Hepatocyte (in vitro differentiated cells): Measurements from ENCODE around the gene SIGLEC11.

ENCODE experiments used
- CTCF ChIP-seq: fragments of 200-600 bp; sonication (generic); IDR thresholded peaks from 2 replicates; pipeline ENCODE4 v1.5.1; 2016; ENCODE audit warnings: antibody characterized with exemption, mild to moderate bottlenecking; ENCODE audit not compliant: poor library complexity
- EZH2 ChIP-seq: fragments of 200-600 bp; sonication (generic); IDR thresholded peaks from 2 replicates; pipeline ENCODE4 v1.6.1; 2016; ENCODE audit warnings: antibody characterized with exemption, mild to moderate bottlenecking, borderline replicate concordance
- EZH2phosphoT487 ChIP-seq: fragments of 200-600 bp; sonication (generic); IDR thresholded peaks from one replicate; pipeline ENCODE4 v1.6.1; 2018; ENCODE audit warnings: antibody characterized with exemption, mild to moderate bottlenecking, low read depth, moderate library complexity; ENCODE audit not compliant: unreplicated experiment, severe bottlenecking

GRCh38 chr19:49907745-49908446, 53.1 kb downstream of the SIGLEC11 start:
- TF ChIP-seq CTCF, result no peak
- TF ChIP-seq EZH2, result no peak
- no peak for TF ChIP-seq EZH2phosphoT487
